ENCODE measurements around the gene INTS11. TPM values are rescaled to one million over a fixed set of nuclear protein-coding genes. Genes with fewer than 3 reads are reported as not detected.

The INTS11 gene
- total and polyA plus RNA-seq, 2 experiments from 2014 or later, result 75.8 to 124 TPM

- no peak for TF ChIP-seq CTCF (IDR thresholded peaks at IDR 0.05; ENCODE audit: low read depth, low read length)
- no peaks in the 10 kb centered on the region for H3K36me3 ChIP-seq
- H3K4me3 ChIP-seq, result no peak overlapping the region
- peaks cover 12% of the 10 kb centered on the region for H3K27me3 ChIP-seq
- peak; percentile 32 for DNase-seq (ENCODE audit: low read depth in 1 of 2, low spot score in 1 of 2)
- H3K4me1 ChIP-seq (ENCODE audit: low read depth), result peaks cover 6% of the 10 kb centered on the region
- H3K9me3 ChIP-seq (ENCODE audit: low read depth), result no peaks in the 10 kb centered on the region
- H3K27ac ChIP-seq, result peak overlapping the region; percentile 50
Measured at GRCh38 chr1:1351511-1352427, 27.3 kb upstream of the INTS11 start.

- Histone ChIP-seq H3K4me1 (ENCODE audit: low read depth) (peaks cover 5% of the 10 kb centered on the region), H3K27me3 (peaks cover 1% of the 10 kb centered on the region), H3K9me3 (ENCODE audit: low read depth) (no peaks in the 10 kb centered on the region), H3K4me3 (peak within 1 kb of the TSS; percentile 99), H3K36me3 (no peaks in the 10 kb centered on the region), H3K27ac (peak within 1 kb of the TSS; percentile 98)
- DNase-seq (ENCODE audit: low read depth in 1 of 2, low spot score in 1 of 2), result peak; percentile 71 to 81
- TF ChIP-seq CTCF (IDR thresholded peaks at IDR 0.05; ENCODE audit: low read depth, low read length), result peak; percentile 45
Measured at GRCh38 chr1:1349256-1350012, 25.0 kb upstream of the INTS11 start, which contains the start of gene DVL1. Gene DVL1, minus strand, starts transcription at chr1:1349418. Its CDS starts 353 bp downstream, at chr1:1349065.

- Histone ChIP-seq H3K4me3 (peak overlapping the region; percentile 67), H3K4me1 (ENCODE audit: low read depth) (peaks cover 5% of the 10 kb centered on the region), H3K36me3 (no peaks in the 10 kb centered on the region), H3K27ac (peak overlapping the region; percentile 15), H3K9me3 (ENCODE audit: low read depth) (no peaks in the 10 kb centered on the region), H3K27me3 (no peaks in the 10 kb centered on the region)
- DNase-seq (ENCODE audit: low read depth in 1 of 2, low spot score in 1 of 2), result peak; percentile 54 to 66
- TF ChIP-seq CTCF (IDR thresholded peaks at IDR 0.05; ENCODE audit: low read depth, low read length), result no peak
Measured at GRCh38 chr1:1348420-1349255, 24.2 kb upstream of the INTS11 start.

GRCh38 chr1:1347663-1348419, 23.4 kb upstream of the INTS11 start:
- Histone ChIP-seq H3K36me3 (no peaks in the 10 kb centered on the region), H3K4me3 (peak overlapping the region; percentile 67), H3K27ac (peak overlapping the region; percentile 15), H3K4me1 (ENCODE audit: low read depth) (peaks cover 5% of the 10 kb centered on the region), H3K27me3 (no peaks in the 10 kb centered on the region), H3K9me3 (ENCODE audit: low read depth) (no peaks in the 10 kb centered on the region)
- peak in 1 of 2 donors; percentile 74 for DNase-seq (ENCODE audit: low read depth in 1 of 2, low spot score in 1 of 2)
- TF ChIP-seq CTCF (IDR thresholded peaks at IDR 0.05; ENCODE audit: low read depth, low read length), result no peak

Data from cardiac muscle cell (in vitro differentiated cells and primary cell).